HepG2 (cell line): ENCODE measurements around the gene MEI1. TPM values are rescaled to one million over a fixed set of nuclear protein-coding genes. Genes with fewer than 3 reads are reported as not detected.

Experiments used
- BORCS8-MEF2B ChIP-seq: sonication (generic); formaldehyde crosslinking; IDR thresholded peaks from 2 replicates; pipeline ENCODE4 v1.8.0; 2022; ENCODE audit warnings: mild to moderate bottlenecking, missing genetic modification reagents
- CHD4 ChIP-seq: fragments of 200-600 bp; sonication (generic); IDR thresholded peaks from 2 replicates; pipeline ENCODE4 v1.7.0; 2017; ENCODE audit warnings: mild to moderate bottlenecking, low read length, borderline replicate concordance
- FOXC1 ChIP-seq: sonication (generic); formaldehyde crosslinking; IDR thresholded peaks from 2 replicates; pipeline ENCODE4 v1.8.0; 2022; ENCODE audit warnings: mild to moderate bottlenecking, missing genetic modification reagents, borderline replicate concordance
- HOXA9 ChIP-seq: sonication (generic); formaldehyde crosslinking; IDR thresholded peaks from 2 replicates; pipeline ENCODE4 v1.8.1; 2022; ENCODE audit warnings: missing genetic modification reagents, mild to moderate bottlenecking, moderate library complexity, borderline replicate concordance
- KLF9 ChIP-seq: IDR thresholded peaks from 2 replicates; pipeline ENCODE4 v1.6.1; 2016; ENCODE audit warnings: low read depth
- PBX3 ChIP-seq: sonication (generic); formaldehyde crosslinking; IDR thresholded peaks from 2 replicates; pipeline ENCODE4 v1.8.1; 2023; ENCODE audit warnings: missing genetic modification reagents, inconsistent platforms, borderline replicate concordance
- PLRG1 ChIP-seq: fragments of 450-650 bp; conservative IDR thresholded peaks from 2 replicates; pipeline ENCODE4 v1.6.1; 2016
- RAD51 ChIP-seq: fragments of 450-650 bp; IDR thresholded peaks from 2 replicates; pipeline ENCODE4 v1.6.1; 2016; ENCODE audit warnings: borderline replicate concordance
- RFX1 ChIP-seq: fragments of 450-650 bp; IDR thresholded peaks from 2 replicates; pipeline ENCODE4 v1.6.1; 2017
- SRSF4 ChIP-seq: fragments of 200-400 bp; formaldehyde crosslinking; IDR thresholded peaks from one replicate; pipeline ENCODE4 v1.6.1; 2018; ENCODE audit warnings: mild to moderate bottlenecking, low read depth, low read length, moderate library complexity; ENCODE audit not compliant: poor library complexity, severe bottlenecking
- ZBTB10 ChIP-seq: sonication (generic); formaldehyde crosslinking; IDR thresholded peaks from 2 replicates; pipeline ENCODE4 v1.4.0; 2020; ENCODE audit warnings: missing genetic modification reagents, borderline replicate concordance
- ZBTB4 ChIP-seq: sonication (generic); formaldehyde crosslinking; IDR thresholded peaks from 2 replicates; pipeline ENCODE4 v1.4.0; 2020; ENCODE audit warnings: missing genetic modification reagents, mild to moderate bottlenecking, borderline replicate concordance
- ZNF235 ChIP-seq: sonication (generic); formaldehyde crosslinking; IDR thresholded peaks from 2 replicates; pipeline ENCODE4 v1.8.1; 2023; ENCODE audit warnings: mild to moderate bottlenecking, missing genetic modification reagents, borderline replicate concordance
- ZNF558 ChIP-seq: sonication (generic); formaldehyde crosslinking; IDR thresholded peaks from 2 replicates; pipeline ENCODE4 v1.9.0; 2022; ENCODE audit warnings: mild to moderate bottlenecking, missing genetic modification reagents, borderline replicate concordance
- ZNF615 ChIP-seq: sonication (generic); formaldehyde crosslinking; IDR thresholded peaks from 2 replicates; pipeline ENCODE4 v1.5.0; 2020; ENCODE audit warnings: mild to moderate bottlenecking, missing genetic modification reagents, borderline replicate concordance
- ZNF687 ChIP-seq: sonication (generic); formaldehyde crosslinking; IDR thresholded peaks from 2 replicates; pipeline ENCODE4 v1.5.1; 2020; ENCODE audit warnings: mild to moderate bottlenecking, missing genetic modification reagents, moderate library complexity
- ZNF879 ChIP-seq: sonication (generic); formaldehyde crosslinking; IDR thresholded peaks from 2 replicates; pipeline ENCODE4 v1.8.1; 2023; ENCODE audit warnings: missing genetic modification reagents
- polyA plus RNA-seq, 8 experiments: library from polyadenylated mRNA; depleted of rRNA in 3 of 8; stranded (reverse) in 7 of 8; unstranded in 1 of 8; fragments of >200 nt; fragmentation: Illumina TruSeq in 4 of 8; extraction: Trizol in 4 of 8; gene quantifications; 2 replicates each; pipeline versions ENCODE4 v1.2.1 to v1.2.3, GENCODE V29; 2011 to 2016; ENCODE audit warnings: low read depth in 4 of 8, missing spikeins in 1 of 8, mixed read lengths in 1 of 8; ENCODE audit not compliant: insufficient read depth in 1 of 8
- total RNA-seq, 5 experiments: library from RNA; depleted of rRNA; stranded (reverse); fragments of >200 nt; fragmentation: Illumina TruSeq; extraction: Trizol; gene quantifications; 2 replicates each; pipeline ENCODE4 v1.2.3, GENCODE V29; 2016; ENCODE audit warnings: low read depth in 1 of 5

Gene MEI1
- total and polyA plus RNA-seq, 2 of the 13 experiments (the other 11 are each of a cell fraction or from before 2014, with no cell fraction given), result 0.75 to 1.9 TPM

- TF ChIP-seq ZBTB4 (CRISPR knock-in tag) (peak; percentile 27; the same call in 1 of the 2 replicates), ZNF558 (CRISPR knock-in tag) (peak; percentile 79; the same call in 1 of the 2 replicates), BORCS8-MEF2B (CRISPR knock-in tag) (peak; percentile 83), HOXA9 (CRISPR knock-in tag) (no peak), ZNF879 (CRISPR knock-in tag) (peak; percentile 82; the same call in 1 of the 2 replicates), PBX3 (CRISPR knock-in tag) (no peak), FOXC1 (CRISPR knock-in tag) (no peak; the same call in 1 of the 2 replicates), ZBTB10 (no peak), ZNF235 (peak; percentile 54; the same call in 1 of the 2 replicates), ZNF687 (CRISPR knock-in tag) (peak; percentile 93), RAD51 (no peak), CHD4 (no peak), ZNF615 (CRISPR knock-in tag) (no peak), RFX1 (no peak), PLRG1 (no peak), SRSF4 (no peak), KLF9 (CRISPR knock-in tag) (0 out of 2 replicates have a peak, but pooled peaks have one; percentile 24)
Observed at GRCh38 chr22:41832553-41833368, 133.5 kb downstream of the MEI1 start, which contains the start of gene SREBF2 (continued).
